Measurements from ENCODE around the gene ZNF185. TPM values are rescaled to one million over a fixed set of nuclear protein-coding genes. Genes with fewer than 3 reads are reported as not detected.

Gene ZNF185
- total RNA-seq, 1 donor from 2014 or later: 17.9 TPM

DNA sequence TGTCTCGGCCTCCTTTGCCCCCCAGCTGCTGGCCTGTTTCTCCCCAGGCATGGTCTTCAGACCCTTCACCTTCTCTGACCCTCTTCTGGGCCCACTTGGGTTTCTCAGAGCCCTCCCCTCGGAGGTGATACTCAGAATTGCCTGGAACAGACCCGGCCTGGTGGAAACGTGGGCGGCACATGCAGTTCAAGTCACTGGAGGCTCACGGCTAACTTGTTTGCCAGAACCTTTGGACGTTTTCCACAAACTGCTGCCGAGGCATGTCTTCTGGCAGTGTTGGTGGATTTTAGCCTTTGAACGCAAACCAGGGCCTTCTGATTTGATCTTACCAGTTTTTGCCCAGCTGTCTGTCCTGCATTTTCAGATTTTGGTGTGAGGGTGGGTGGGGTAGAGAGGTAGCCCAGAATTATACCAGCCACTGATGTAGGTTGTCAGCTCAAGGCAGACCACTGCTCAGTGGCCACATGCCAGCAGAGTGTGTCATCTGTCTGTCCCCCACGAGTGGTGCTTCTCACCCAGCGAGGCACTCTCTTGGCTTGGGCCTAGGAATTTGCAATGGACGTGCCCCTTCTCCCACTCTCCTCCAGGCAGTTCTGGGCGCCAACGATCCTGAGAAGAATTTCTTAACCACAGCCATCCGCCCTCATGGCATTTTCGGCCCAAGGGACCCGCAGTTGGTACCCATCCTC, 32.5 kb upstream of the ZNF185 start:
- TF ChIP-seq CTCF (IDR thresholded peaks at IDR 0.05): no peak
- Histone ChIP-seq H3K9me3 (no peaks in the 10 kb centered on the region), H3K4me3 (no peak overlapping the region), H3K27me3 (ENCODE audit: low read depth) (no peaks in the 10 kb centered on the region), H3K4me1 (no peaks in the 10 kb centered on the region), H3K36me3 (peaks cover 68% of the 10 kb centered on the region), H3K27ac (no peak overlapping the region)
- no peak for DNase-seq
- intact Hi-C loops (cut with DNase I): no loop called here
- no peak for ATAC-seq

DNA sequence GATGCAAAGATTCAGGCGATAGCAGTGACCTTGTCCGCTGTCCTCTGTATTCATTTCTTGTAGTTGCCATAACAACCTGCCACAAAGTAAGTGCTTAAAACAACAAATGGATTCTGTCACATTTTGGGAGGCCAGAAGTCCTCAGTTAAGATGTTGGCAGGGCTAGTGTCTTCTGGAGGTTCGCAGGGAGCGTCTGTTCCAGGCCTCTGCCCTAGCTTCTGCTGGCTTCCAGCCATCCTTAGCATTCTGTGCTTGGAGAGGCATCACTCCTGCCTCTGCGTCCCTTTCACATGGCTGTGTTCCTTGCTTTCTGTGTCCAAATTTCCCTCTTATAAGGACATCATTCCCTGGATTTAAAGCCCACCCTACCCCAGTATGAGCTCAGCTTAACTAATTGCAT, 31.5 kb upstream of the ZNF185 start:
- H3K4me1 ChIP-seq: no peaks in the 10 kb centered on the region
- TF ChIP-seq CTCF (IDR thresholded peaks at IDR 0.05): no peak
- peaks cover 66% of the 10 kb centered on the region for H3K36me3 ChIP-seq
- H3K27ac ChIP-seq: no peak overlapping the region
- no peaks in the 10 kb centered on the region for H3K27me3 ChIP-seq (ENCODE audit: low read depth)
- ATAC-seq: no peak
- H3K9me3 ChIP-seq: no peaks in the 10 kb centered on the region
- no peak overlapping the region for H3K4me3 ChIP-seq
- DNase-seq: no peak
- intact Hi-C loops (cut with DNase I): no loop called here

DNA sequence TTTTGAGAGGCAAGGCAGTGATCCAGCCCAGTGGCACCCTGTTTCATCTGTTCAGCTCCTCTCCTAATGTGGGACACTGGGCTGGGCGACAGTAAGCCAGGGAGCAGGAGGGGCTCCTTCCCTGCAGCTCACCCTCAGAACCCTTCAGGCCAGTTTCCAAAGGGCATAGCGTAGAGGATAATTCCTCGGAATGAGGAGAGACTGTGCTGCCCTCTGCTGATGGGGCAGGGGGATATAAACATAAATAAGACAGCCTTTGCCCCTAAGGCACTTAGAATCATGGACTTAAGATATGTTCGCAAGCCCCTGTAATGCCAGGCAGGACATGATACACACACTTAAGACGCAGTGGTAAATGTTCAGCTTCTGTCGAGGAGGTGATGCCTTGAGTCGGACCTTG, 27.9 kb upstream of the ZNF185 start:
- intact Hi-C loops (cut with DNase I): no loop called here
- Histone ChIP-seq H3K36me3 (peaks cover 48% of the 10 kb centered on the region), H3K27ac (no peak overlapping the region), H3K27me3 (ENCODE audit: low read depth) (no peaks in the 10 kb centered on the region), H3K4me3 (no peak overlapping the region), H3K4me1 (no peaks in the 10 kb centered on the region), H3K9me3 (no peaks in the 10 kb centered on the region)
- DNase-seq (no peak), ATAC-seq (no peak)
- no peak for TF ChIP-seq CTCF (IDR thresholded peaks at IDR 0.05)

DNA sequence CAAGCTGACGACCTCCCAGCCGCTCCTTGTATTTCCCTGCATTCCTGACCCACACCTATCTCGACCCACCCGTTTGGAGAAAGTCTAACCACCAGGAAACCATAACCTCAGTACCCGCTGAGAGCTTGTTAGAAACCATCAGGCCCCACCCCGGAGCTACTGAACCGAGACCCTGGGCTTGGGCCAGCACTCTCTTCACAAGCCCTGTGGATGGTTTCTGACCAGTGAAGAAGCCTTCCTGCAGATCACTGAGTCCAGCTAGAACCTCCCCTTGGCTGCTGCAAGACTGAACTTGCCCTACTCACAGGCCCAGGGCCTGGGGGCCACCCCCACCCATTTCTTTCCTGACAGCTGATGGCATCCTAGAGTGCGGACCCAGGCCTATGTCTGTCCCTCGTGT, 26.6 kb upstream of the ZNF185 start:
- no peaks in the 10 kb centered on the region for H3K4me1 ChIP-seq
- no peak for TF ChIP-seq CTCF (IDR thresholded peaks at IDR 0.05)
- no peak for ATAC-seq
- no peaks in the 10 kb centered on the region for H3K27me3 ChIP-seq (ENCODE audit: low read depth)
- intact Hi-C loops (cut with DNase I): no loop called here
- no peak overlapping the region for H3K27ac ChIP-seq
- no peak overlapping the region for H3K4me3 ChIP-seq
- H3K9me3 ChIP-seq: no peaks in the 10 kb centered on the region
- peaks cover 36% of the 10 kb centered on the region for H3K36me3 ChIP-seq
- no peak for DNase-seq

- no peak for ATAC-seq
- H3K4me1 ChIP-seq: no peaks in the 10 kb centered on the region
- intact Hi-C loops (cut with DNase I): no loop called here
- no peaks in the 10 kb centered on the region for H3K27me3 ChIP-seq (ENCODE audit: low read depth)
- no peak for TF ChIP-seq CTCF (IDR thresholded peaks at IDR 0.05)
- H3K4me3 ChIP-seq: no peak overlapping the region
- H3K9me3 ChIP-seq: no peaks in the 10 kb centered on the region
- DNase-seq: no peak
- H3K36me3 ChIP-seq: peaks cover 25% of the 10 kb centered on the region
- H3K27ac ChIP-seq: no peak overlapping the region
Observed at GRCh38 chrX:152872522-152872921, 25.3 kb upstream of the ZNF185 start.

All from lower lobe of right lung (tissue), 2 donors.